Right lobe of liver (tissue), 6 donors: ENCODE data around the gene LHPP. TPM values are rescaled to one million over a fixed set of nuclear protein-coding genes. Genes with fewer than 3 reads are reported as not detected.

Source experiments
- ATAC-seq, 4 donors: fragments of 200-7000 bp; cut with Tn5 transposase; one replicate each; pipeline ENCODE4 v1.9.1; 2020; ENCODE audit warnings: mild to moderate bottlenecking in 4 of 4, moderate library complexity in 4 of 4
- DNase-seq, 3 donors: peaks; one replicate each; pipeline ENCODE4 v3.0.0-alpha.2; 2020
- H3K27ac ChIP-seq, 3 donors: fragments of 200-600 bp; one replicate each; pipeline ENCODE4 v1.8.0; 2022
- H3K27me3 ChIP-seq, 2 donors: fragments of 200-600 bp; one replicate each; pipeline ENCODE4 v1.8.0; 2022
- H3K36me3 ChIP-seq, 4 donors: fragments of 200-600 bp; sonication (generic) in 1 of 4; one replicate each; pipeline versions ENCODE4 v1.5.1 to v1.8.0; 2017 to 2022; ENCODE audit warnings: control low read depth in 1 of 4
- H3K4me1 ChIP-seq, 4 donors: fragments of 200-600 bp; sonication (generic) in 1 of 4; one replicate each; pipeline versions ENCODE4 v1.5.1 to v1.8.0; 2017 to 2022; ENCODE audit warnings: control low read depth in 1 of 4
- H3K4me3 ChIP-seq, 3 donors: fragments of 200-600 bp; one replicate each; pipeline ENCODE4 v1.8.0; 2022
- H3K9me3 ChIP-seq, 4 donors: fragments of 200-600 bp; sonication (generic) in 1 of 4; one replicate each; pipeline versions ENCODE4 v1.5.1 to v1.8.0; 2017 to 2022; ENCODE audit warnings: control low read depth in 1 of 4
- CTCF ChIP-seq, 4 donors: fragments of 200-600 bp in 3 of 4; fragments of 450-650 bp in 1 of 4; IDR thresholded peaks; one replicate each; pipeline versions ENCODE4 v1.5.1 to v1.8.0; 2016 to 2022; ENCODE audit warnings: antibody characterized with exemption in 4 of 4, mild to moderate bottlenecking in 2 of 4
- POLR2A ChIP-seq: fragments of 450-650 bp; IDR thresholded peaks from one replicate; pipeline ENCODE4 v1.6.1; 2017; ENCODE audit warnings: antibody characterized with exemption, mild to moderate bottlenecking
- WGBS: methylation state at CpG from one replicate; pipeline ENCODE4 v1.1.6; 2018; ENCODE audit warnings: low coverage, low lambda C conversion rate; ENCODE audit not compliant: insufficient coverage; ENCODE audit errors: missing lambda C conversion rate; 5-methylcytosine and 5-hydroxymethylcytosine counted together
- intact Hi-C, 2 donors: fragments of 100-400 bp; cut with DNase I; formaldehyde crosslinking; loops; one replicate each; pipeline versions ENCODE4 v1.11.2 to v1.14.1; 2022
- total RNA-seq, 6 experiments: library from RNA; depleted of rRNA in 2 of 6; stranded (reverse); fragments of >200 nt in 2 of 6; fragmentation: NEBNext Ultra II Directional in 3 of 6; extraction: Animal tissue kit (Norgen Biotek cat#: 25700) in 3 of 6; gene quantifications; one replicate each; pipeline versions ENCODE4 v1.1.0 to v1.2.4, GENCODE V29; 2016 to 2023
- donor health status: DM: no; HTN: yes; CAD: no.
- donor health status: DM: no; HTN: no; CAD: no.
- donor health status: DM: no; HTN: no; CAD: no.
- donor health status: DM: no; HTN: yes; CAD: no.
- donor health status: DM: no; HTN: yes; CAD: no.

Gene LHPP
- total RNA-seq, 6 experiments from 2014 or later = 19.3 to 56.3 (median 36.3) TPM

GRCh38 chr10:124641282-124642087, 179.9 kb downstream of the LHPP start:
- Histone ChIP-seq H3K4me3 (no peak overlapping the region), H3K36me3 (no peaks in the 10 kb centered on the region), H3K9me3 (no peaks in the 10 kb centered on the region), H3K27ac (peak overlapping the region in 2 of 3 donors; percentile 13 to 38), H3K4me1 (peaks cover 0 to 17% (median 0%) of the 10 kb centered on the region in 4 donors), H3K27me3 (no peaks in the 10 kb centered on the region)
- WGBS = 59% methylated on average over 7 of the region's 15 CpGs
- DNase-seq (no peak), ATAC-seq (peak in 3 of 4 donors; percentile 6 to 41 (median 32))
- TF ChIP-seq CTCF (IDR thresholded peaks at IDR 0.05) (no peak), POLR2A (no peak)
- intact Hi-C loops = no loop called here

GRCh38 chr10:124642088-124642710, 180.6 kb downstream of the LHPP start:
- DNase-seq = no peak

GRCh38 chr10:124643330-124644009, 181.8 kb downstream of the LHPP start:
- no peaks in the 10 kb centered on the region for H3K36me3 ChIP-seq
- no peak overlapping the region for H3K4me3 ChIP-seq
- ATAC-seq (no peak), DNase-seq (no peak)
- no peaks in the 10 kb centered on the region for H3K9me3 ChIP-seq
- TF ChIP-seq CTCF (IDR thresholded peaks at IDR 0.05) = no peak
- TF ChIP-seq POLR2A = no peak
- no peaks in the 10 kb centered on the region for H3K27me3 ChIP-seq
- intact Hi-C loops = no loop called here
- no peak overlapping the region for H3K27ac ChIP-seq
- 99% methylated on average over 13 of the region's 30 CpGs for WGBS
- peaks cover 0 to 31% (median under 1%) of the 10 kb centered on the region in 4 donors for H3K4me1 ChIP-seq

More at GRCh38 chr10:124642088-124642710, 180.6 kb downstream of the LHPP start:
- 85% methylated on average over 8 of the region's 20 CpGs for WGBS
- no peak for ATAC-seq
- H3K4me1 ChIP-seq = peaks cover 0 to 24% (median 0%) of the 10 kb centered on the region in 4 donors
- no peaks in the 10 kb centered on the region for H3K9me3 ChIP-seq
- intact Hi-C loops = no loop called here
- no peaks in the 10 kb centered on the region for H3K36me3 ChIP-seq
- no peaks in the 10 kb centered on the region for H3K27me3 ChIP-seq
- no peak overlapping the region for H3K4me3 ChIP-seq
- peak overlapping the region in 1 of 3 donors; percentile 38 for H3K27ac ChIP-seq
- TF ChIP-seq POLR2A = no peak
- TF ChIP-seq CTCF (IDR thresholded peaks at IDR 0.05) = no peak

- H3K4me1 ChIP-seq = peaks cover 0 to 39% (median 2%) of the 10 kb centered on the region in 4 donors
- no peaks in the 10 kb centered on the region for H3K36me3 ChIP-seq
- ATAC-seq = no peak
- H3K27me3 ChIP-seq = no peaks in the 10 kb centered on the region
- H3K9me3 ChIP-seq = no peaks in the 10 kb centered on the region
- no peak for DNase-seq
- no peak overlapping the region for H3K4me3 ChIP-seq
- no CpG with 5 or more reads among the region's 4 CpGs for WGBS
- intact Hi-C loops = no loop called here
- no peak overlapping the region for H3K27ac ChIP-seq
- TF ChIP-seq CTCF (IDR thresholded peaks at IDR 0.05) (no peak), POLR2A (no peak)
Measured at GRCh38 chr10:124644236-124644635, 182.6 kb downstream of the LHPP start.
